MM.1S (cell line): ENCODE results near the gene KLC4.

Experiments used
- CTCF ChIP-seq: fragments of 300-600 bp; sonication (generic); IDR thresholded peaks from 2 replicates; pipeline ENCODE4 v1.5.1; 2016; ENCODE audit warnings: antibody characterized with exemption, low read length, mixed read lengths
- EZH2 ChIP-seq: fragments of 300-600 bp; sonication (generic); optimal IDR thresholded peaks from 2 replicates; pipeline ENCODE3; 2017; ENCODE audit warnings: low read depth, mild to moderate bottlenecking, antibody characterized with exemption, low read length, mixed read lengths

- no peak for TF ChIP-seq CTCF
- no peak for TF ChIP-seq EZH2
Measured at GRCh38 chr6:43091020-43091419, 31.6 kb downstream of the KLC4 start.
